GM18867 (cell line): Measurements from ENCODE around the gene PIK3R2.

Experiments
- ATAC-seq: cut with Tn5 transposase; IDR thresholded peaks from one replicate; pipeline ENCODE4 v1.9.1; 2021; ENCODE audit warnings: mild to moderate bottlenecking, moderate library complexity; ENCODE audit not compliant: unreplicated experiment

PIK3R2 gene

DNA sequence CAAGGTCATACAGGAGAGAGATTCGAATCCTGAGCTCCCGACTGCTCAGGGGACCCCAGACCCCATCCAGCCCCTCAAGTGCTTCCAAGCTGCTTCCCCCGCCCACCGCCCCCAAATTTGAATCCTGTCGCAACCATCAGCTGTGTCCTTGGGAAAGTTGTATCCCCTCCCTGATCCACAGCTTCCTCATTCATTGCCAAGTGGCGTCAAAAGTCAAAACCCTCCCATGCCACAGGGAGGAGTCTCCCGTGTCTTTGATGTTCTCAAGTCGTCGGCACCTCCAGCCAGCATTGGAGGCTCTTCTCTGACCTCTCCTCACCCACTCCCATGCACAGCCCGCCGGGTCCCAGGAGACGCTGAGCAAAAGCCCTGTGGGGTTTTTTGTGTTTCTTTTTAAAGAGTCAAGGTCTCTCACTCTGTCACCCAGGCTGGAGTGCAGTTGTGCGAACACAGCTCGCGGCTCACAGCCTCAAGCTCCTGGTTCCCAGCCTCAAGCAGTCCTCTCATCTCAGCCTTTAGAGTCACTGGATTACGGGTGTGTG is 17.8 kb downstream of the PIK3R2 start:
- ATAC-seq = no peak

DNA sequence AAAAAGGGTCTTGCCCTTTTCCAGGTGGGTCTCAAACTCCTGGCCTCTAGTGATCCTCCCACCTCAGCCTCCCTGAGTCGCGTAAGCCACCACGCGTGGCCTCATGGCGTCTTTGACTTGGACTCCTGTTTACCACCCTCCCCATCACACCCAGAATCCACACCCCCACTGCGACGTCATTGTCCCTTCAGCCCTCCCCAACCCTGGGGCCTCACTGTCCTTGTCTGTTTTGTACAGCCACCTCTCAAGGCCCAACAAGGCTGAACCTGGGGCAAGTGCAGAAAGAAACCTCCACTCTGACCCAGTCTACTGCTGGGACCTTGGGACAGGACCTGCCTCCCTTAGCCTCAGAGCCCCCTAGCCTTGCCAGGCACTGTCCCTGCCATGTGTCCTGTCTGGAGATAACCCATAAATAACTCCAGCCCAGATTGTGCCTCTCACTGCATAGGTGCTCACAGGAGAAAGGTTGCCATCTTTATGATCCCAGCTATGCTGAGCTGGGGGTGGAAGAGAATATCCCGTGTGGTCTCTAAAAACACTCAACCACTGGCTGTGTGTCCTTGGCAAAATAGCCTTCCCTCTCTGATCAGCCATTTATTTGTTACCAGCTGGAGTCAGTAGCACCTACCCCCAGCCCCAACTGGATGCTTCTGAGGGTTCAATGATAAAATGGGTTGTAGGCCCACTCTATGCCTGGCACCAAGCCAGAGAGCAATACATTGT is 18.8 kb downstream of the PIK3R2 start:
- ATAC-seq = no peak

GRCh38 chr19:18172331-18173053 is 19.5 kb downstream of the PIK3R2 start:
- ATAC-seq = no peak

GRCh38 chr19:18173054-18173571 is 20.1 kb downstream of the PIK3R2 start:
- no peak for ATAC-seq

- peak; percentile 44 for ATAC-seq
Observed at GRCh38 chr19:18173572-18174288, 20.8 kb downstream of the PIK3R2 start, which contains the start of gene IFI30. TSS of gene IFI30 (plus strand) at chr19:18173813. CDS start at chr19:18173842, 29 bp downstream.

DNA sequence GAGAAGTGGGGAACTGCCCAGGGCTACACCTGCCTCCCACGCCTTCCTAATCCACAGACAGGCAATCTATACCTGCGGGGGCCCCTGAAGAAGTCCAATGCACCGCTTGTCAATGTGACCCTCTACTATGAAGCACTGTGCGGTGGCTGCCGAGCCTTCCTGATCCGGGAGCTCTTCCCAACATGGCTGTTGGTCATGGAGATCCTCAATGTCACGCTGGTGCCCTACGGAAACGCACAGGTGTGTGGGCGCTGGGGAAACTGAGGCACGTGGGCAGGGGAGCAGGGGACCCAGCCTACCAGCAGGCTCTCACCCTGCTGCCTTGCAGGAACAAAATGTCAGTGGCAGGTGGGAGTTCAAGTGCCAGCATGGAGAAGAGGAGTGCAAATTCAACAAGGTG is 22.0 kb downstream of the PIK3R2 start:
- ATAC-seq = no peak

DNA sequence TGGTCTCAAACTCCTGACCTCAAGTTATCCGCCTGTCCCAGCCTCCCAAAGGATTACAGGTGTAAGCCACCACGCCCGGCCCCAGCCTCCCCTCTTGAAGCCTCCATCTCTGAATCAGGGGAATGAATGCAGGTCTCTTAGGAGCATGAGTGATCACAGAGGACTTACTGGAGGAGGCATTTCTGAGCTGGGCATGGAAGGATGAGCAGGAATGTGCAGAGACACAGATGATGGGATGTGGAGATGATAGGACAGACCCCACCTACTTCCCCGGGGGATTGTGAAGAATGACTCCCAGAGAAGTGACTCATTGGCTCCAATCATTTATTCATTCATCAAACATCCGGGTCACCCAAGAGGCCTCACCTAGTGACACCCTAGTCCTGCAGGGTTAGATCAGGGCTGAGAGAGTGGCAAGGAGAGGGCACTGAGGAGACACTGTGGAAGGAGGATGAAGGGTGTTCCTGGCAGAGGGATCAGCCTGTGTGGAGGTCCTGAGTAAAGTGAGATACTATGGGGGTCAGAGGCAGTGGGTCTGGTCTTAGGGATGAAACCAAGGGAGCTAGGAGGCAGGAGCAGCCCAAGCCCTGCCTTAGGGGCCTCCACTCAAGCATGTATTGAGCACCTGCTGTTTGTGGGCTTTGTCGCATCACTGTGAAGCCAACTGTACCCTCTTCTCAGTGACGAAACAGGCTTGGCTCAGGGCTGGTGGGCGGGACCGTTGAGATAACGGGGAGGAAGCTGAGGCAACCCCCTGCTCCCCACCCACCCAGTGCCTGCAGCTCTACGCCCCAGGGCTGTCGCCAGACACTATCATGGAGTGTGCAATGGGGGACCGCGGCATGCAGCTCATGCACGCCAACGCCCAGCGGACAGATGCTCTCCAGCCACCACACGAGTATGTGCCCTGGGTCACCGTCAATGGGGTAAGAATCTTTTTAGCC is 23.7 kb downstream of the PIK3R2 start:
- no peak for ATAC-seq

DNA sequence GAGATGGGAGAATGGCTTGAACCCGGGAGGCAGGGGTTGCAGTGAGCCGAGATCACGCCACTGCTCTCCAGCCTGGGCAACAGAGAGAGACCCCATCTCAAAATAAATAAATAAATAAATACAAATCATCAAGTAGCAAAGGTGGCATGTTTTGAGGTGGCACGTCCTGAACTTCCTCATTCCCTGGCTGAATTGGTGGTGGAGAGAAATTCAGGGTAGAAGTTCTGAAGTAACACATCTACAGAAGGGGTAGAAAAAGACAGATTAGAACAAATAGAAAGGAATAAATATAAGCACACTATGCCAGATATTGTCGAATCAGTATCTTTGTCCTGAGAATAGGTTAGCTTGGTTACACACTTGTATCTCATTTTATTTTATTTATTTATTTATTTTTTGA is 27.0 kb downstream of the PIK3R2 start:
- no peak for ATAC-seq

GRCh38 chr19:18183529-18183928 is 30.6 kb downstream of the PIK3R2 start:
- no peak for ATAC-seq

GRCh38 chr19:18185538-18185937 is 32.6 kb downstream of the PIK3R2 start:
- ATAC-seq = no peak

GRCh38 chr19:18190278-18190677 is 37.3 kb downstream of the PIK3R2 start:
- no peak for ATAC-seq

DNA sequence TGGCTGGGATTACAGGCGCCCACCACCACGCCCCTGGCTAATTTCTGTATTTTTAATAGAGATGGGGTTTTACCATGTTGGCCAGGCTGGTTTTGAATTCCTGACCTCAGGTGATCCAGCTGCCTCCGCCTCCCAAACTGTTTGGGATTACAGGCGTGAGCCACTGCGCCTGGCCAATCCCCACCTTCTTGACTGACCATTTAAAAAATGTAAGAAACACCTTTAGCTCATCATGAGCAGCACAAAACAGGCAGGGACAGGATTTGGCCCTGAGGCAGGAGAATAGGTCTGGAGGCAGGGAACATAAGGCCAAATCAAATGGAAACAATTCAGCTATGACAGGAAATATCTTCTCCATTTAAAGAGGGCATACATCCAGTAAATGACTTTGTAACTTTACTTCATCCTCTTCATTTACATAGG is 38.7 kb downstream of the PIK3R2 start:
- no peak for ATAC-seq

- peak; percentile 85 for ATAC-seq
Observed at GRCh38 chr19:18192673-18193387, 39.9 kb downstream of the PIK3R2 start, which contains the start of gene MPV17L2. TSS of gene MPV17L2 (plus strand) at chr19:18193218. CDS start at chr19:18193282, 64 bp downstream.

DNA sequence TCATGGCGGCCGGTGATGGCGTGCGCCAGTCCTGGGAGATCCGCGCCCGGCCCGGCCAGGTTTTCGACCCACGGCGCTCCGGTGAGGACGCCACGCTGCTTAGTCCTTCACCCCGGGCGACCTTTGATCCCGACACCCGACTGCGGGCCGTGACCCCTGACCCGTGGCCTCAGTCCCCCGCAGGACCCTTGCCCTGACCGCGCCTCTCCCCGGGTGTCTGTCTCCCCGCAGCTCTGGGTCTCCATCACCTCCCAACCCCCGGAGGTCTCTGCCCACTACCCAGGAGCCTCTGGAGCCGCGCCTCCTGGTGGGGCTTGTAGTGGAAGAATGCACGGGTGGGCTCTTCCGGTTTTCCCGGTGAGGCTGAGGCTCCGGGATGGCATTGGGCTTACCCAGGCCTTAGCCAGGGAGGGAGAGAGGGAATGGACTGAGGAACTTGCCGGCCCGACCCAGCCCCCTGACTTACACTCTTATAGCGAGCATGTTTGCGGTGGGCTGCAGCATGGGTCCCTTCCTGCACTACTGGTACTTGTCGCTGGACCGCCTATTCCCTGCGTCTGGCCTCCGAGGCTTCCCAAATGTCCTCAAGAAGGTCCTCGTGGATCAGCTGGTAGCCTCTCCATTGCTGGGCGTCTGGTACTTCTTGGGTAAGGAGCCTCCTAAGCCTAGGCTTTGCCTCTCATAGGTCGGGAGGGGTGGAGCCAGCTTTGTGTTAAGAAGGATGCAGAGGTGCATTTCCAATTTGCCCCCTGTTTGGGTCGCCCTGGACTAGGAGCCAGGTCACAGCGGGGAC is 40.6 kb downstream of the PIK3R2 start:
- ATAC-seq = no peak

- ATAC-seq = no peak
Observed at GRCh38 chr19:18194181-18194530, 41.2 kb downstream of the PIK3R2 start.

DNA sequence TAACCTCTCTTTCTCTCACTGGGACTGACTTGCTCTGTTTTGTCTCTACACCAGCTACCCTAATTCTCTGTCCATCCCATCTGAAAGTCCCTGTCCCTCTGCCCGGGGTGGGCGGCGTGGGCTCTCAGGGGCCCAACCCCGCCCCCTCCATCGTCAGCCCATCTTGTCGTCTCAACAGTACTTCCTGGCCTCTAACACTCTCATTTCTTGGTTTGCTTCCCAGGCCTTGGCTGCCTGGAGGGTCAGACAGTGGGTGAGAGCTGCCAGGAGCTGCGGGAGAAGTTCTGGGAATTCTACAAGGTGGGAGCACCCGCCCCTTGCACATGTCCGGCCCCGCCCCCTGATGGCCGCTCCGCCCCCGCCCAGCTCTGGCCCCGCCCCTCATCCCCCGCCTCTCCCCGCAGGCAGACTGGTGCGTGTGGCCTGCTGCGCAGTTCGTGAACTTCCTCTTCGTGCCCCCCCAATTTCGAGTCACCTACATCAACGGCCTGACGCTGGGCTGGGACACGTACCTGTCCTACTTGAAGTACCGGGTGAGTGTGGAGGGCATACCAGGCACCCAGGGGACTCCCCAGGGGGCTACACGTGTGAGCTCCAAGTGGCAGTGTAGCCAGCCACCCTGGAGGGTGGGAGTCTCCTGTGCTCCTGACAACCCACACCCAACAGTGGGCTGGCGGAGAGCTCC is 41.7 kb downstream of the PIK3R2 start:
- no peak for ATAC-seq

DNA sequence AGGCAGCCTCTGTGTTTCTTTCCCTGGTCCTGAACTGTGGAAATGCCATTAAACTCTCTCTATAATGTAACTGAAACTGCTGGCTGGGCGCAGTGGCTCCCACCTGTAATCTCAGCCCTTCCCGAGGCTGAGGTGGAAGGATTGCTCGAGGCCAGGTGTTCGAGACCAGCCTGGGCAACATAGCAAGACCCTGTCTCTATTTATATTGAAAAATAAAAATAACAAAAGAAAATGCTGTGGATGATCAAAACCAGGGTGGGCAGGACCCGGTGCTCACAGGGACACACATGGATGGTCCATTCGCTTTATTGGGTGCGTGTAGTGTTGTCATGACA is 43.5 kb downstream of the PIK3R2 start:
- ATAC-seq = no peak

DNA sequence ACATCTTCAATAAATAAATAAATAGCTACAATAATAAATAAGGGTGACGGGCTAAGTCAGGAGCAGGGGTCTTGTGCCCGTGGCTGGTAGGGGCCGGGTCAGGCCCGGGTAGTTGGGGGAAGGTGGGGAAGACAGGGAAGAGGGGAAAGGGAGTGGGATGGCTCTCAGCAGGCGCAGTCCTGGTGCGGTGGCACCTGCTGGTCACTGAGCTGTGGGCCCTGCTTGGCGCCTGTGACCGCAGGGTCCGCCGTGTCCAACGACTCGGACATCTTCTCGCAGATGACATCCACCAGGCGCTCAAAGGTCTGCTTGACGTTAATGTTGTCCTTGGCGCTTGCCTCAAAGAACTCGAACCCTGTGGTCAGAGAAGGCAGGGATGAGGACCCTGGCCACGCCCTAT is 44.3 kb downstream of the PIK3R2 start:
- no peak for ATAC-seq
